Posterior vena cava (tissue), 2 donors: ENCODE measurements around the gene GP5. TPM values are rescaled to one million over a fixed set of nuclear protein-coding genes. Genes with fewer than 3 reads are reported as not detected.

Source experiments
- DNase-seq: peaks from one replicate; pipeline ENCODE4 v3.0.0-alpha.2; 2020; ENCODE audit warnings: low spot score
- intact Hi-C, 2 donors: fragments of 100-400 bp; cut with DNase I; formaldehyde crosslinking; loops; one replicate each; pipeline versions ENCODE4 v1.14.1 to v1.14.2; 2022 to 2023
- total RNA-seq, 2 donors: library from RNA; stranded (reverse); fragmentation: NEBNext Ultra II Directional; extraction: Animal tissue kit (Norgen Biotek cat#: 25700); gene quantifications; one replicate each; pipeline ENCODE4 v1.2.1, GENCODE V29; 2021
- donor health status: DM: yes; HTN: yes; CAD: no.
- donor health status: DM: yes; HTN: yes; CAD: no.

The GP5 gene
- total RNA-seq, 2 donors from 2014 or later: 0.05 to 0.09 TPM

DNA sequence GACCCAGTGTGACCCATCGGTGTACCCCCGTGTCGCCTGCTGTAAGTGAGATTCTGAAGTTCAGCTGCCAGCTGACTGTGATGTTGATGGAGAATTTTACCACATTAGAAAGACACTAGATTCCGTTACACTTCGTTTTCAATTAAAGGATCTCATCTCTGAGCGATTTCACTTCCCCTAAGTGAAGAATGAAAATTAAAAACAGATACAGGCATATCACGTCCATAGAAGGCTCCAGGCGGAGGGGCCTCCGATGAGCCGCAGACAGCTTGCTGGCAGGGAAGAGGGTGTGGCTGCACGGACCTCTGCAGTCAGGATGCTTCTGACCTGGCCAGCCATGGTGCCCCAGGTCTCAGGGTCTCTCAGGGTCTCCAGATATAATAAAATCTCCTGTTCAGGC, 41.4 kb downstream of the GP5 start:
- no peak for DNase-seq
- intact Hi-C loops: no loop called here

DNA sequence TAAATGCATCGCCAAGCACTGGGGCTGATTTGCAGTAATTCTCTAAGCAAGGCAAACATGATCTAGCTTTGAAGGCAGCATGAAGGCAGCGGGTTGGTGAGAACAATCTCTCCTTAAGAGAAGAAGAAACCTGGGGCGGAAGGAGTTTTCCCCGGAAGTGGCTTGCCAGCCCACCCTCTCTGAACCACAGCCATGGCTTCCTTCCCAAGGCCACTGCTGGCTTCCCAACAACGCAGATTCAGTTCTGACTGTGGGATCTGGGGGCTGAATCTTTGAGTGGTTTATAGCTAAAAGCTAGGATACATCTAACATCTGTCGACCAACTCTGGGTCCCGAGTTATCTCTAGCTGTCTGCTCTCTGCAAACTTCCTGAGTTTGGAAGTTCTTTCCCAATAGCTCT, 43.7 kb downstream of the GP5 start:
- intact Hi-C loops: no loop called here
- no peak for DNase-seq

DNA sequence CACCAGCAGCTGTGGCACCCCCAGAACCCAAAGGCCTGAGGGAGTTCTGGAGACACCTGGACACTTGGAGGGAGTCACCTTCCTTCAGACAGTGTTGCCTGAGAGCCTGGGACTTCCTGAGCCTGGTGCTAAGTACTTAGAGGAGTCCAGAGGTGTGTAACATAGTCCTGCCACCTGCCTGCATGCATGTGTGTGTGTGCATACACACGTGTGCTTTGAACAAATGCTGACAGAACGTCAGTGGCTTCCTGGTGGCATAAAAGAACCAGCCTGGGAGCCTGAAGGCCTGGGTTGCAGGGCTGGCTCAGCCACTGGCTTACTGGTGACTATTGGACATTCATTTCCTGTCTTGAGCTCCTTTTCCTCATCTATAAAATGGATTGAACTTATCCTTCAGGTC, 44.8 kb downstream of the GP5 start:
- DNase-seq: no peak
- intact Hi-C loops: no loop called here

DNA sequence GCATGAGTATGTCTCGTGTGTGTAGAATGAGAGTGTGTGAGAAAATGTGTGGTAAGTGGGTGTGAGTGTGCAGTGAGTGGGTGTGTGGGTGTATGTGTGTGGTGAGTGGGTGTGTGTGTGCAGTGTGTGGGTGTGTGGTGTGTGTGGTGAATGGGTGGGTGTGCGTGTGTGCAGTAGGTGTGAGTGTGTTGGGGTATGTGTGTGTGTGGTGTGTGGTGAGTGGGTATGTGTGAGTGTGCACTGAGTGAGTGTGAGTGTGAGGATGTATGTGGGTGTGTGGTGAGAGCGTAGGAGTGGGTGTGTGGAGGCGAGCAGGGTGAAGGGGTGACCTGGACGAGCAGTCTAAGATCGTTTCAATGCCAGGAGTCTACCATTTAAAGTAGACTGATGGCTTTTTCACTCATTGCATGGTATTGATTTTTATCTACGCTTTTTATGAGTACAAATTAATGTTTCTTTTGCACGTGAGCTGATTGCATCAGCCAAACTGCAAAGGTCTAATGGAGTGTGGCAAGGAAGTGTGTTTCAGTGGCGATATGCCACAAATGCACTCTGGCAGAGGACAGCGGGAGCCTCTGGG, 46.3 kb downstream of the GP5 start:
- intact Hi-C loops: no loop called here
- DNase-seq: no peak

DNA sequence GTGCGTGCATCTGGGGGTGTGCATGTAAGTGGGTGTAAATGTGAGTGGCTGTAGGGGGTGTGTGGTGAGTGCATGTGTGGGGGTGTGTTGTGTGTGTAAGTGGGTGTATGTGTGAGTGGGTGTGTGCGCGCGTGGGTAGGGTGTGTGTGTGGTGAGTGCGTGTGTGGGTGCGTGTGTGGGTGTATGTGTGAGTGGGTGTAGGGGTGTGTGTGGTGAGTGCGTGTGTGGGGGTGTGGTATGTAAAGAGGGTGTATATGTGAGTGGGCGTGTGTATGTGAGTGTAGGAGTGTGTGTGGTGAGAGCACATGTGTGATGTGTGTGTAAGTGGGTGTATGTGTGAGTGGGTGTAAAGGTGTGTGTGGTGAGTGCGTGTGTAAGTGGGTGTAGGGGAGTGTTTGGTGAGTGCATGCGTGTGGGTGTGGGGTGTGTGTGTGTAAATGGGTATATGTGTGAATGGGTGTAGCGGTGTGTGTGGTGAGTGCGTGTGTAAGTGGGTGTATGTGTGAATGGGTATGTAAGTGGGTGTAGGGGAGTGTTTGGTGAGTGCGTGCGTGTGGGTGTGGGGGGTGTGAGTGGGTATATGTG, 47.0 kb downstream of the GP5 start:
- DNase-seq: no peak
- intact Hi-C loops: loop anchor here in 1 of 2 donors (2.0 kb wide), 1 partner anchor 59 kb away; no protein-coding TSS in a partner anchor

DNA sequence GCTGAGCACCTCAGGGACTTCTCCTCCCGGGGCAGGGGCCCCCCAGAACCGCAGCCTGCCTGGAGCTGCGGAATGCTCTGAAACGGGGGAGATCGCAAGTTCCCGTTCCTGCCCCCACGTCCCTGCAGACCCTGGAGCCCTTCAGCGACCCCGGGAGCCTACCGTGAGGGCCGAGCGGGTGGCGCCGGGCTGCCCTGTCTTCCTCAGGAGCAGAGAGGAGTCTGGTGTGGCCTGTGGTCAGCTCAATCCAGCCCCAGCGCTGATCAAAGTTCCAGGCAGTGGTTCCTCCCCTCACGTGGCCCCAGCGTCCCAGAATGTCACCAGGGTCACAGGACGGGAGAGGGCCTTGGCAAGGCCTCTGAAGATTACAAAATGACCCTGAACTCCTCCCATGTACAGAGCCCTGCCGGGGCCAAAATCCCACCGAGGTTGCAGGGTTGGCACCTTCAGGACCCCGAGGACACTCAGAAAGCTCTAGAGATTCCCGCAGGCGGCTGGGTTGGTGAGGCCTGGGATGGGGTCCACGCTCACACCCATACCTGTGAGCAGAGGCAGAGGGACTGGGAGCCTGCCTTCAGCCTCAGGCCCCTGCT, 47.9 kb downstream of the GP5 start, which contains the start of gene CPN2:
Gene CPN2 (minus strand): TSS at position 249 of the 593 bp plus-strand sequence. CDS start 8,626 bp downstream, outside the sequence.
- intact Hi-C loops: loop anchor here in 1 of 2 donors (2.0 kb wide), 1 partner anchor 58 kb away; no protein-coding TSS in a partner anchor
- DNase-seq: no peak

DNA sequence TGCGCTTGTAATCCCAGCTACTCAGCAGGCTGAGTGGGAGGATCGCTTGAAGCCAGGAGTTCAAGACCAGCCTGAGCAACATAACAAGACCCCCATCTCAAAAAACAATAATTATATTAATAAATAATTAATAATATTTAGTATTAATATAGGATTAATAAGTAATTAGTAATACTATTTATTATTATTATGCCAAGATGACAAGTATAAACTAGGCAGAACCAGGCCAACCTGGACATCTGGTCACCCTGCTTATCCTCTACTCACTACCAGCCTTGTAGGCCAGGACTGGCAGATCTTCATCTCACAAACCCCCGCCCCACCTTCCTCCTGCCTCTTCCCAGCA, 48.4 kb downstream of the GP5 start:
- DNase-seq: no peak
- intact Hi-C loops: loop anchor here in 1 of 2 donors (2.0 kb wide), 1 partner anchor 58 kb away; no protein-coding TSS in a partner anchor

DNA sequence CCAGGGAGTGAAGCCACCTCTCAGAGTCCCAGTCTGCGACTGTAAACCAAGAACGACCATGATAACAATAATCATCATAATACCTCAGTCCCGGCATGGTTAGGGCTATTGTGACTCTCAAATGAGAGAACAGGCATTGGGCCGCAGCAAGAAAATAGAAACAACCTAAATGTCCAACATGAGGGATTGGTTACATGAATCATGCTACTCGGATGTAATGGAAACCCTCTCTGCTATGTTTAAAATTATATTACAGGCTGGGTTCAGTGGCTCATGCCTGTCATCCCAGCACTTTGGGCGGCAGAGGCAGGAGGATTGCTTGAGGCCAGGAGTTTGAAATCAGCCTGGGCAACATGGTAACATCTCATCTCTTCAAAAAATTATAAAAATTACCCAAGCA, 50.7 kb downstream of the GP5 start:
- intact Hi-C loops: no loop called here
- no peak for DNase-seq

DNA sequence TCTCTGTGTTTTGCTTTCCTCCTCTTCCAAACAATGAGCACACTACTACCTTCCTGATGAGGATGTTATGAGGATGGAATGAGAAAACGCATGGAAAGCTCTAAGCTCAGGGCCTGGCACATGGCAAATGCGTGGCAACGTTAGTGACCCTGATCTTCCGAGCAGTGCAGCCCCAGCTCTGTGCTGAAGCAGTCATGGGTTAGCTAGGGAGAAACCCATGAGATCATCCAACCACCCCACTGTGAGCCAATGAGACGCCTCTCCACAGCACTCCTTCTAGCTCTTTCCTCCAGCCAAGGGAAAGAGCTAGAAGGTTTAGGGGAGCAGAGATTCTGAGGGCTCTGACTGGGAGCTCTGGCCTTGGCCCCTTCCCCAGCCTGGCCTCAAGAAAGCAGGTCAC, 52.4 kb downstream of the GP5 start:
- no peak for DNase-seq
- intact Hi-C loops: no loop called here

DNA sequence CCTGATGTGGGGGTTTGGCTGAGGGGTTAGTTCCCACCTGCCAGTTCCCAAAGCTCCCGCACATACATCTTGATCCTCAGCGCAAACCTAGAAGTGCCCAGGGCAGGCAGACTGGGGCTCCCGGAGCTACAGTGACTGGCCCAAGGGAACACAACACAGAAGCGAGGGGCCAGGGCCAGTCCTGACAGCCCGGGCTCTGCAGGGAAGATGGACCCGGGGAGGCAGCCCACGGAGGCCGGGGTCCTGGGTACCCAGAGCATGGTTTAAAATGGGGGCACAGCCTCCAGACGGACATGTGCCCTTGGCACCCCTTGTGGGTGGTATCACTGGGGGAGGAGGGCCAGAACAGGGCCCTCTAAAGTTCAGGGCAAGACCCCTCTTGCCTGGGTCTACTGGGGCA, 53.0 kb downstream of the GP5 start:
- intact Hi-C loops: no loop called here
- no peak for DNase-seq

Other genes starting within 250 kb of the GP5 start
- gene CPN2, start 47.9 kb downstream of the GP5 start, total RNA-seq: under 1 TPM in 1 of 2 donors, not detected in 1; 0.14 TPM
- gene LRRC15, start 29.5 kb downstream of the GP5 start, total RNA-seq: 1 to 10 TPM; 2.3 to 3.0 TPM
- 100 to 1,000 TPM in 1 of 2 donors, 10 to 100 TPM in 1; 86.3 to 152 TPM for gene ATP13A3, start 87.7 kb upstream of the GP5 start, total RNA-seq
- gene TMEM44, start 234.2 kb upstream of the GP5 start, total RNA-seq: 1 to 10 TPM; 9.2 to 9.4 TPM